NCI-H1092 treated with DMSO at 0.1 percent for 48 hours (cell line): Measurements from ENCODE around the gene FBN1.

Experiments used
- DNase-seq: peaks from one replicate; lab custom pipeline; 2025; lab: John Stamatoyannopoulos, UW

FBN1 gene

GRCh38 chr15:48366584-48367312 lies 278.8 kb downstream of the FBN1 start:
- DNase-seq = no peak

- no peak for DNase-seq
These were observed 279.9 kb downstream of the FBN1 start for GRCh38 chr15:48365575-48365974.

- DNase-seq = no peak
These were observed 282.0 kb downstream of the FBN1 start for GRCh38 chr15:48363474-48363873.

GRCh38 chr15:48361685-48362084 lies 283.8 kb downstream of the FBN1 start:
- no peak for DNase-seq

- no peak for DNase-seq
These were observed 284.7 kb downstream of the FBN1 start for GRCh38 chr15:48360841-48361240.
